GM10248 (cell line): ENCODE data around the gene HKDC1.

Experiments
- CTCF ChIA-PET: fragments of 300-600 bp; sonication (Branson Sonifier 250); formaldehyde crosslinking; extraction: SDS; loops from one replicate; lab custom pipeline; 2021; ENCODE audit warnings: antibody characterized with exemption; lab: Yijun Ruan, JAX
- POLR2A ChIA-PET: fragments of 350-650 bp; sonication (Branson Sonifier 250); formaldehyde crosslinking; extraction: SDS; loops from one replicate; lab custom pipeline; 2020; ENCODE audit warnings: antibody characterized with exemption; lab: Yijun Ruan, JAX
- DNase-seq: peaks from one replicate; pipeline ENCODE4 v3.0.0; 2012; ENCODE audit errors: extremely low spot score
- TF ChIP-seq, protein P1 (sequence below): IDR thresholded peaks from 2 replicates; pipeline ENCODE4 v1.5.1; 2012; ENCODE audit warnings: mild to moderate bottlenecking, low read depth; ENCODE audit errors: extremely low read depth, missing control alignments, control extremely low read depth

The HKDC1 gene

DNA sequence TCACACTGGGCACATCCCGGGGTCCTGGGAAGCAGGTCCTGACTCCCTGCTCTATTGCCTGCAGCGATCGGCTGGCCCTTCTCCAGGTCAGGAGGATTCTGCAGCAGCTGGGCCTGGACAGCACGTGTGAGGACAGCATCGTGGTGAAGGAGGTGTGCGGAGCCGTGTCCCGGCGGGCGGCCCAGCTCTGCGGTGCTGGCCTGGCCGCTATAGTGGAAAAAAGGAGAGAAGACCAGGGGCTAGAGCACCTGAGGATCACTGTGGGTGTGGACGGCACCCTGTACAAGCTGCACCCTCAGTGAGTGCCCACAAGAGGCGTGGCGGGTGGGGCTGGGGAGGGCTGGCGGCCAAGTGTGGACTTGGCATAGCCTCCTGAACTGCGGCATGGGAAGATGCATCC lies 45.4 kb downstream of the HKDC1 start:
- no peak for DNase-seq
- TF ChIP-seq, protein P1, sequence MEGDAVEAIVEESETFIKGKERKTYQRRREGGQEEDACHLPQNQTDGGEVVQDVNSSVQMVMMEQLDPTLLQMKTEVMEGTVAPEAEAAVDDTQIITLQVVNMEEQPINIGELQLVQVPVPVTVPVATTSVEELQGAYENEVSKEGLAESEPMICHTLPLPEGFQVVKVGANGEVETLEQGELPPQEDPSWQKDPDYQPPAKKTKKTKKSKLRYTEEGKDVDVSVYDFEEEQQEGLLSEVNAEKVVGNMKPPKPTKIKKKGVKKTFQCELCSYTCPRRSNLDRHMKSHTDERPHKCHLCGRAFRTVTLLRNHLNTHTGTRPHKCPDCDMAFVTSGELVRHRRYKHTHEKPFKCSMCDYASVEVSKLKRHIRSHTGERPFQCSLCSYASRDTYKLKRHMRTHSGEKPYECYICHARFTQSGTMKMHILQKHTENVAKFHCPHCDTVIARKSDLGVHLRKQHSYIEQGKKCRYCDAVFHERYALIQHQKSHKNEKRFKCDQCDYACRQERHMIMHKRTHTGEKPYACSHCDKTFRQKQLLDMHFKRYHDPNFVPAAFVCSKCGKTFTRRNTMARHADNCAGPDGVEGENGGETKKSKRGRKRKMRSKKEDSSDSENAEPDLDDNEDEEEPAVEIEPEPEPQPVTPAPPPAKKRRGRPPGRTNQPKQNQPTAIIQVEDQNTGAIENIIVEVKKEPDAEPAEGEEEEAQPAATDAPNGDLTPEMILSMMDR, result no peak
- ChIA-PET CTCF (no interaction called here), POLR2A (no interaction called here)

DNA sequence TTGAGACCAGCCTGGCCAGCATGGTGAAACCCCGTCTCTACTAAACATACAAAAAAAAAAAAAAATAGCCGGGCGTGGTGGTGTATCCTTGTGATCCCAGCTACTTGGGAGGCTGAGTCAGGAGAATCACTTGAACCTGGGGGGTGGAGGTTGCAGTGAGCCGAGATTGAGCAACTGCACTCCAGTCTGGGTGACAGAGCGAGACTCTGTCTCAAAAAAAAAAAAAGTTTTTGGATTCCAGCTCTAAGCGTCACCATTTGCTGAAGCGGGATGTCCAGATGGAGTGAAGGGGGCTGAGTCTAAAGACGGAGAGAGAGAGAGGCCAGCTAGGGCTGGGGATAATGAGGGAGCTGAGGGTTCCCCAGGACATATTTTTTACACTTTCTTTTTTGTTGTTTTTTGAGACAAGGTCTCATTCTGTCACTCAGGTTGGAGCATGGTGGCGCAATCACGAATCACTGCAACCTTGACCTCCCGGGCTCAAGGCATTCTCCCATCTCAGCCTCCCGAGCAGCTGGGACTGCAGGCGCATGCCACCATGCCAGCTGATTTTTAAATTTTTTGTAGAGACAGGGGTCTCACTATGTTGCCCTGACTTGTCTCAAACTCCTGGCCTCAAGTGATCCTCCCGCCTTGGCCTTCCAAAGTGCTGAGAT lies 48.8 kb downstream of the HKDC1 start:
- CTCF ChIA-PET, result interaction anchor here (1.6 kb wide), 1 partner anchor 13 kb away, joined by 3 read pairs; no protein-coding TSS in a partner anchor
- TF ChIP-seq, protein P1, result no peak
- DNase-seq, result no peak
- POLR2A ChIA-PET, result no interaction called here

DNA sequence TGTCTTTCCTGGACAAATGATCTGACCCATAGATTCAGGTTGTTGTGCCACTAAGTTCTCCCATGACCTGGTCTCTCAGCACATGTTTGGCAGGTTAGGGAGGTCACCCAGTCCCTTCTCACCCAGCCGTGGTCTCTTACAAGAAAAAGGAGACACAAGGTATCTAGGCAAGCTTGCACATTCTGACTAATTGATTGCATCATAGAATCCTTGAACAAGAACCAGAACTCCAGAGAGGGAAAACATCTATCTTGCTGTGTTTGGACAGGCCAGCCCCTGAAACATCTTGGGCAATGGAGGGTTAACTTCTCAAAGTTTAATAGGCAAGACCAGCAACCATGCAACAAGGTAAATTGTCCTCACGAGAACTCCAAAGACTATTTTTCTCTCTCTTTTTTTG lies 49.6 kb downstream of the HKDC1 start:
- no peak for DNase-seq
- ChIA-PET POLR2A (no interaction called here), CTCF (interaction anchor here (1.6 kb wide), 1 partner anchor 12 kb away, joined by 3 read pairs; no protein-coding TSS in a partner anchor)
- TF ChIP-seq, protein P1, result no peak

GRCh38 chr10:69270990-69271389 lies 50.9 kb downstream of the HKDC1 start:
- TF ChIP-seq, protein P1, result no peak
- ChIA-PET CTCF (no interaction called here), POLR2A (no interaction called here)
- DNase-seq, result no peak

GRCh38 chr10:69272624-69273023 lies 52.5 kb downstream of the HKDC1 start:
- no peak for DNase-seq
- TF ChIP-seq, protein P1, result no peak
- CTCF ChIA-PET, result no interaction called here
- POLR2A ChIA-PET, result no interaction called here

DNA sequence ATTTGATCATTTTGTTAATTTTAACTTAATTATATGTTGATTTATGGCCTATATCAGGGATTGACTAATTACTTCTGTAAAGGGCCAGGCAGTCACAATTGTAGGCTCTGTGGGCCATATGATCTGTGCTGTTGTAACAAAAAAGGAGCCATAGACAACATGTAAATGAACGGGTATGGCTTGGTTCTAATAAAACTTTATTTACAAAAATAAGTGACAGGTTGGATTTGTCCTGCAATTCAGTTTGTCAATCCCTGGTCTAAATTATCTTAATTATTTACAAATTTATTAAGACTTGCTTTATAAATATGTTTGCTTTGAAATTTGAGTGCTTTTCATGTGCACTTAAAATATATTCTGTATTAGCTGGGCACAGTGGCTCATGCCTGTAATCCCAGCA lies 55.3 kb downstream of the HKDC1 start:
- ChIA-PET POLR2A (no interaction called here), CTCF (no interaction called here)

More for the DNA sequence above, 55.3 kb downstream of the HKDC1 start:
- TF ChIP-seq, protein P1, result no peak
- no peak for DNase-seq
